ENCODE data around the gene VPS52. TPM values are rescaled to one million over a fixed set of nuclear protein-coding genes. Genes with fewer than 3 reads are reported as not detected.

VPS52 gene
- total and polyA plus RNA-seq, 9 of the 15 experiments (the other 6 are each of a cell fraction or from before 2014, with no cell fraction given) = 24.4 to 103 (median 40.2) TPM

DNA sequence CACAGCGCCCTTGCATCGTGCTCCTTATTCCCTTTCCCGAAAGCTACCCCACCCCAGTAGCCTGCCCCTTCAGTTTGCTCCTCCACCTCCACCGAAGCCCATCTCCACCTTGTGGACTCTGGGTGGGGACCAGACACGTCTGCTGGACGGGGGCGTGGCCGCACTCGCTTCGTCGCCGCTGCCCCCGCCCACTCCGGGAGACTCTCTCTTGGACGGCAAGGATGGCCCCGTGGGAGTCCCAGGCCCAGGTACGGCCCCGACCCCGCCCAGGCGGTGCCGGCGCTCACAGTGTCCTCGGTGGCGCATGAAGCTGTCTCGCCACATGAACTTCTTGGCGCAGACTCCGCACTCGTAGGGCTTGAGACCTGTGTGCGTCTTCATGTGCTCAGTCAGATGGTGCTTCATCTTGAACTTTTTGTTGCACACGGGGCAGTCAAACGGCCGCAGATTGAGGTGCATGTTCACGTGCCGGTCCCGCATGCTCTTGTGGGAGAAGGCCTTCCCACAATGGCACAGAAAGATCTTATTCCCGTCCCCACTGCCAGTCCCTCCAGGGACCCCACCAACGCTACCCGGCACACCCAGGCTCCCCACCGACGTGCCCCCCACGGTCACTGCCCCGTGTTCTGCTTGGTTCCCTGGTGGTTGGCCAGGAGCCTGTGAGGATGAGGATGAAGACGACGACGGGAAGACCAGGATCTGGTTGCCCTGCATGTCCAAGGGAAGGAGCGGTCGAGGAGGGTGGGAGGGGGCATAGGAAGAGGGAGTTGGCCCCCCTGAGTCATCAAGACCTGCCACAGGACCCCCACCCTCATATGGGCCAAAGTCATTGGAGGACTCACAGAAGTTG, 43.5 kb upstream of the VPS52 start (continued):
- TF ChIP-seq XRCC4 (IDR thresholded peaks at IDR 0.05; ENCODE audit: extremely low read depth, insufficient read depth, insufficient read length) = no peak
- TF ChIP-seq, protein P1, sequence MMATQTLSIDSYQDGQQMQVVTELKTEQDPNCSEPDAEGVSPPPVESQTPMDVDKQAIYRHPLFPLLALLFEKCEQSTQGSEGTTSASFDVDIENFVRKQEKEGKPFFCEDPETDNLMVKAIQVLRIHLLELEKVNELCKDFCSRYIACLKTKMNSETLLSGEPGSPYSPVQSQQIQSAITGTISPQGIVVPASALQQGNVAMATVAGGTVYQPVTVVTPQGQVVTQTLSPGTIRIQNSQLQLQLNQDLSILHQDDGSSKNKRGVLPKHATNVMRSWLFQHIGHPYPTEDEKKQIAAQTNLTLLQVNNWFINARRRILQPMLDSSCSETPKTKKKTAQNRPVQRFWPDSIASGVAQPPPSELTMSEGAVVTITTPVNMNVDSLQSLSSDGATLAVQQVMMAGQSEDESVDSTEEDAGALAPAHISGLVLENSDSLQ (IDR thresholded peaks at IDR 0.05) = no peak
- no peak for TF ChIP-seq ZNF75A (CRISPR knock-in tag; IDR thresholded peaks at IDR 0.05)
- TF ChIP-seq ZNF217 (CRISPR knock-in tag; IDR thresholded peaks at IDR 0.05) = no peak
- TF ChIP-seq, protein P2, sequence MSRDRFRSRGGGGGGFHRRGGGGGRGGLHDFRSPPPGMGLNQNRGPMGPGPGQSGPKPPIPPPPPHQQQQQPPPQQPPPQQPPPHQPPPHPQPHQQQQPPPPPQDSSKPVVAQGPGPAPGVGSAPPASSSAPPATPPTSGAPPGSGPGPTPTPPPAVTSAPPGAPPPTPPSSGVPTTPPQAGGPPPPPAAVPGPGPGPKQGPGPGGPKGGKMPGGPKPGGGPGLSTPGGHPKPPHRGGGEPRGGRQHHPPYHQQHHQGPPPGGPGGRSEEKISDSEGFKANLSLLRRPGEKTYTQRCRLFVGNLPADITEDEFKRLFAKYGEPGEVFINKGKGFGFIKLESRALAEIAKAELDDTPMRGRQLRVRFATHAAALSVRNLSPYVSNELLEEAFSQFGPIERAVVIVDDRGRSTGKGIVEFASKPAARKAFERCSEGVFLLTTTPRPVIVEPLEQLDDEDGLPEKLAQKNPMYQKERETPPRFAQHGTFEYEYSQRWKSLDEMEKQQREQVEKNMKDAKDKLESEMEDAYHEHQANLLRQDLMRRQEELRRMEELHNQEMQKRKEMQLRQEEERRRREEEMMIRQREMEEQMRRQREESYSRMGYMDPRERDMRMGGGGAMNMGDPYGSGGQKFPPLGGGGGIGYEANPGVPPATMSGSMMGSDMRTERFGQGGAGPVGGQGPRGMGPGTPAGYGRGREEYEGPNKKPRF (IDR thresholded peaks at IDR 0.05; ENCODE audit: low read depth, low read length) = no peak
- TF ChIP-seq, protein P3, sequence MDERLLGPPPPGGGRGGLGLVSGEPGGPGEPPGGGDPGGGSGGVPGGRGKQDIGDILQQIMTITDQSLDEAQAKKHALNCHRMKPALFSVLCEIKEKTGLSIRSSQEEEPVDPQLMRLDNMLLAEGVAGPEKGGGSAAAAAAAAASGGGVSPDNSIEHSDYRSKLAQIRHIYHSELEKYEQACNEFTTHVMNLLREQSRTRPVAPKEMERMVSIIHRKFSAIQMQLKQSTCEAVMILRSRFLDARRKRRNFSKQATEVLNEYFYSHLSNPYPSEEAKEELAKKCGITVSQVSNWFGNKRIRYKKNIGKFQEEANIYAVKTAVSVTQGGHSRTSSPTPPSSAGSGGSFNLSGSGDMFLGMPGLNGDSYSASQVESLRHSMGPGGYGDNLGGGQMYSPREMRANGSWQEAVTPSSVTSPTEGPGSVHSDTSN (CRISPR knock-in tag; IDR thresholded peaks at IDR 0.05; ENCODE audit: low read depth) = no peak
- TF ChIP-seq, protein P3 (tag; conservative IDR thresholded peaks at IDR 0.05; ENCODE audit: low read depth) = no peak
- TF ChIP-seq MEF2D (tag; conservative IDR thresholded peaks at IDR 0.05; ENCODE audit: low read depth) = no peak
- no peak for TF ChIP-seq MTA1 (IDR thresholded peaks at IDR 0.05; ENCODE audit: borderline replicate concordance)
- no peak for TF ChIP-seq ZNF134 (CRISPR knock-in tag; conservative IDR thresholded peaks at IDR 0.05)
- no peak for TF ChIP-seq GABPB2 (CRISPR knock-in tag; conservative IDR thresholded peaks at IDR 0.05)
- TF ChIP-seq ZC3H11A (IDR thresholded peaks at IDR 0.05; ENCODE audit: low read depth, low read length) = no peak
- no peak for TF ChIP-seq PRMT5 (CRISPR knock-in tag; IDR thresholded peaks at IDR 0.05)
